GM08714 (cell line): ENCODE measurements around the gene XPO6.
A peak's percentile ranks its signal among the peaks of the same experiment; 100 is the strongest.

Experiments used
- H3K4me3 ChIP-seq: fragments of 200-500 bp; sonication (Bioruptor generic); 2 replicates; pipeline ENCODE4 v1.5.1; 2014; ENCODE audit warnings: mild to moderate bottlenecking, low read length, inconsistent platforms
- ZNF274 ChIP-seq: IDR thresholded peaks from 2 replicates; pipeline ENCODE4 v1.6.1; 2012; ENCODE audit warnings: mild to moderate bottlenecking, low read depth, low read length

Gene XPO6

DNA sequence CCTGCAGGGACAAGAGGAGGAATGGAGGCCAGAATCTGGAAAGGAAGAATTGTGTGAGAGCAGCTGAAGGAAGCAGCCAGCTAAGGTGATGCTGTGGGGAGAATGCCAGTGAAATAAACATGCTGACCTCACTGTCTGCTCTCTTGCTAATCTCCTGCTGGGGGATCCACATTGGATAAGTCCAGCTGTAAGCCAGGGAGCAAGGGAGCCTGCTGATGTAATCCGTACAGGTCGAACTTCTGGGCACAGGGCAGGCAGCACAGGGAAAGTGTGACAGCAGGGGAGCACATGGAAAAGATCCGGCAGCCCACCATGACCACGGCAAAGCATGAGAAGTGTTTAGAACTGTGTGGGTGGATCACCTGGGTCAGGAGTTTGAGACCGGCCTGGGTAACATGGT is 7.5 kb upstream of the XPO6 start:
- no peak for TF ChIP-seq ZNF274
- no peak overlapping the region for H3K4me3 ChIP-seq

- H3K4me3 ChIP-seq = no peak overlapping the region
- TF ChIP-seq ZNF274 = no peak
These were observed 6.3 kb upstream of the XPO6 start for GRCh38 chr16:28218109-28218508.

- no peak for TF ChIP-seq ZNF274
- no peak overlapping the region for H3K4me3 ChIP-seq
These were observed 5.6 kb upstream of the XPO6 start for GRCh38 chr16:28217326-28217725.

DNA sequence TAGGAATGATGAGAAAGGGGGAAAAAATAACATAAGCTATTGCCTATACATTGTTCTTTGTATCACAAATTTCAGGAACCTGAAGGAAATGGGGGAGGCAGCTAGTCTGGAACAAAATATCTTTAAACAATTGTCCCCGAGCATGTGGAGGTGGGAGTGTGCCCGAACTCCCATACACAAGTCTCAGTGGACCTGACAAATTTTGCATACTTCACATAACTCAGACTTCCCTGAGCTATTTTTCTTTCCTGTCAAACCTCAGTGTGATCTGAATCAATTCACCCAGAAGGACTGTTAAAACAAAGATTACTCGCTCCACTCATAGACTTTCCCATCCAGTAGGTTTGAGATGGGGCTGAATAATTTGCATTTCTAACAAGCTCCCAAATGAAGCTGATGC is 1.6 kb upstream of the XPO6 start:
- no peak for TF ChIP-seq ZNF274
- H3K4me3 ChIP-seq = no peak overlapping the region

DNA sequence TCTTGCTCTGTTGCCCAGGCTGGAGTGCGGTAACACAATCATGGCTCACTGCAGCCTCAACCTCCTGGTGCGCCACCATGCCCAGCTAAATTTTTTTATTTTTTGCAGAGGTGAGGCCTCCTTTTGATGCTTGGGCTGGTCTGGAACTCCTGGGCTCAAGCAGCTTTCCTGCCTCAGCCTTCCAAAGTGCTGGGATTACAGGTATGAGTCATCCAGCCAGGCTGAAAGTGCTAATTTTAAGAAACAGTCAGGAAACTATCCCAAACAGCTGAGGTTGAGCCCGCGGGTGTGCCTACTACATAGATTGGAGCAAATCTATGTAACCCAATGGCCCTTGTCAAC is 738 bp upstream of the XPO6 start:
- no peak for TF ChIP-seq ZNF274
- H3K4me3 ChIP-seq = peak overlapping the region; percentile 59; the same call in 1 of the 2 replicates

GRCh38 chr16:28210979-28211588 is 681 bp downstream of the XPO6 start:
- TF ChIP-seq ZNF274 = no peak

DNA sequence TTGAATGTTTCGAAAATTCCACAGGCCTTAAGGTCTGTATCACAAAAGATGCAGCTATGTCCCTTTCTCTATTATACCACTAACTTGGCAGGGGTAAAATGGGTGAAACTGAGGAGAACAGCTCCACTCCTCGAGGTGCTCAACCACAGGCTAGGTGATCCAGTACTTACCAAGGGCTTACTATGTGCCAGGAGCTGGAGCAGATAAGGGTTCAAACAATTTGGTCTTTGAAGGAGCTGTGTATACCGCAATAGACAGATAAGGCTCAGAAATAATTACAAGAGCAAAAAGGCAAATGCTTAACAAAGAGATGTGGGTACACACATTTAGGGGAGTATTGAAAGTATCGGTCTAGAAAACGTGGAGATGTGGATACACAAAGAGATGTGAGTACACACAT is 1.5 kb downstream of the XPO6 start:
- no peak for TF ChIP-seq ZNF274
- peak overlapping the region; percentile 94 for H3K4me3 ChIP-seq

More at GRCh38 chr16:28210979-28211588, 681 bp downstream of the XPO6 start:
- H3K4me3 ChIP-seq = peak overlapping the region; percentile 94

DNA sequence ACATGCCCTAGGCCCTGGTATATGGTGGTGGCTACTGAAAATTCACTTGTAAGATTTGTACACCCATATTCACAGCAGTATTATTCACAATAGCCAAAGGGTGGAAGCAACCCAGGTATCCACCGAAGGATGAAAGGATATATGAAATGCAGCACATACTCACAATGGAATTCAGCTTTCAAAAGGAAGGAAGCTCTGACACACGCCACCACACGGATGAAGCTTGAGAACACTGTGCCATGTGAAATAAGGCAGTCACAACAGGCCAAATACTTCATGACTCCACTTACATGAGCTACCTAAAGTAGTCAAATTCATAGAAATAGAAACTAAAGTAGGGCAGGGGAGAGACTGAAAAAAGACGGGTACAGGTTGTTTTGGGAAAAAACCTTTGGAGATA is 2.9 kb downstream of the XPO6 start:
- H3K4me3 ChIP-seq = 0 out of 2 replicates have a peak overlapping the region, but pooled peaks have one; percentile 5
- no peak for TF ChIP-seq ZNF274

- no peak overlapping the region for H3K4me3 ChIP-seq
- TF ChIP-seq ZNF274 = no peak
These were observed 3.6 kb downstream of the XPO6 start for GRCh38 chr16:28208131-28208530.

DNA sequence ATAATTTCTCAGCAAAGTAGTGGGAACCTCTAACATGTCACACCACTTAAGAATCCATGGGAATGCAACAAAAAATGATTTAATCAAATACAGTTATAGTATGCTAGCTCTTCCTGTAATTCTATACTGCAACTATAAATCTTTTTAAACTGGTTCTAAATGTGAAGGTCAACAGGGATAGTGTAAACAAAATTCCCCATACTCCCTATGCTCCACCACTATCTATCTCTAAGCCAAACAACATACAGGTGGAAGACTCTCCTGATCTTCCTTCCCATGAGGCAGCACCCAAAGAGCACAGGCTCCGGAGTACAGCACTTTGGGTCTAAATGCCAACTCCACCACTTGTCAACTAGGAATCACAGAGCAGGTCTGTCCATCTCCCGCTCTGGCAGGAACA is 4.4 kb downstream of the XPO6 start:
- no peak overlapping the region for H3K4me3 ChIP-seq
- no peak for TF ChIP-seq ZNF274

GRCh38 chr16:28205974-28206373 is 5.8 kb downstream of the XPO6 start:
- no peak for TF ChIP-seq ZNF274
- H3K4me3 ChIP-seq = no peak overlapping the region

DNA sequence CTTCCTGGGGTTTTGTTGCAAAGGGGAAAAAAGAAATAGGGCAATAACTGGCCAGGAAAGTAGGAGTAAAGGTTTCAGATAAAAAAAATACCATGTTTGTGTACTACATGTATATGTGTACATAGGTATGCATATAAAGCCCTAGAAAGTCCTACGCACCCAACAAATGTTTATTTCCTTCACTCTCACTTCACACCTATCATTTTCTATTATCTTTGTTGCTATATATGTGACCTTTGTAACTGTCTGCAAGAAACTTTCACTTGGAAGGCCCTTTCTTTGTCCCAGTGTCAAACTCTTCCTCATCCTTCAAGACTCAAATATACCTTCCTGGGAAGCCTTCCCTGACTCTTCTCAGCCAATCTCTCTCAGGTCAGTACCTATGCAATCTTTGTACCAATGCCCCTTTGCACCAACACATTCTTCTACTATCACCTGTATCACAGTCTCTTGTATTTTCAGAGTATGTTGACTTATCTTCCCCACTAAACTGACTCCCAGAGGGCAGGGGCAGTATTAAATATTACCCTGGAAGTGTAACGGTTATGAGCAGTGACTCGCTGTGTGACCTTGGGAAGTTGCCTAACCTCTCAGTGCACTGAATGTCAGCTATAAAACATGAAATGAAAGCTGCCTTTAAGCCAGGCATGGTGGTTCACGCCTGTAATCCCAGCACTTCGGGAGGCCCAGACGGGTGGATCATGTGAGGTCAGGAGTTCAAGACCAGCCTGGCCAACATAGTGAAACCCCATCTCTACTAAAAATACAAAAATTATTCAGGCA is 6.5 kb downstream of the XPO6 start:
- no peak overlapping the region for H3K4me3 ChIP-seq
- TF ChIP-seq ZNF274 = no peak

DNA sequence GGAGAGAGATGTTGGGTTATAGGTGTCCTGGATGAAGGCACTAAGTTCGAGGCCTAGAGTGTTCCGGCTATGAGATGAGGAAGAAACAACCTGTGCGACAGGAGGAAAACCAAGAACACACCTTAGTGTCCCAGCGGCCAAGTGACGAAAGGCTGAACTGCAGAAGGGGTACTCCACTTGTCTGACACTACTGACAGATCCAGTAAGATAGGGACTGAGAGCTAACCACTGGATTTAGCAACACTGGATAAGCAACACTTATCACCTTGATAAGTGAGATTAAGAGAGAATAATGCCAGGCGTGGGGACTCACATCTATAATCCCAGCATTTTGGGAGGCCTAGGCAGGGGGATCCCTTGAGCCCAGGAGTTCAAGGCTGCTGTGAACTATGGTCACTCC is 7.1 kb downstream of the XPO6 start:
- no peak for TF ChIP-seq ZNF274
- no peak overlapping the region for H3K4me3 ChIP-seq

DNA sequence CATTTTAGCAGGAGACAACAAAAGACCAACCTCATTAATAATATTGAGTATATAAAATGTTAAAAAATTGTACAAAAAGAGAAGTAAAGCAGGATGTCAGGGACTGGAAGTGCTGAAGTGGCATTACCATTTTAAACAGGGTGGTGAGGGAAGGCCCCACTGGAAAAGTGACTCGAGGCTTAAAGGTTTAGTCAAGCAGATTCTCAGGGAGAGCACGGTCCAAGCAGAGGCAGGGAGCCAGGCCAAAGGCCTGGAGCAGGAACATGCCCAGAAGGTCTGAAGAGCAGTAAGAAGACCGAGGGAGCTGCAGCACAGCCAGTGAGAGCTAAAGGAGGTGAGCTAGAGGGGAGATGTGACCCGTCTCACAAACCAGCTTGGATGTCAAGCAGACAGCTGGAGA is 7.6 kb downstream of the XPO6 start:
- no peak overlapping the region for H3K4me3 ChIP-seq

DNA sequence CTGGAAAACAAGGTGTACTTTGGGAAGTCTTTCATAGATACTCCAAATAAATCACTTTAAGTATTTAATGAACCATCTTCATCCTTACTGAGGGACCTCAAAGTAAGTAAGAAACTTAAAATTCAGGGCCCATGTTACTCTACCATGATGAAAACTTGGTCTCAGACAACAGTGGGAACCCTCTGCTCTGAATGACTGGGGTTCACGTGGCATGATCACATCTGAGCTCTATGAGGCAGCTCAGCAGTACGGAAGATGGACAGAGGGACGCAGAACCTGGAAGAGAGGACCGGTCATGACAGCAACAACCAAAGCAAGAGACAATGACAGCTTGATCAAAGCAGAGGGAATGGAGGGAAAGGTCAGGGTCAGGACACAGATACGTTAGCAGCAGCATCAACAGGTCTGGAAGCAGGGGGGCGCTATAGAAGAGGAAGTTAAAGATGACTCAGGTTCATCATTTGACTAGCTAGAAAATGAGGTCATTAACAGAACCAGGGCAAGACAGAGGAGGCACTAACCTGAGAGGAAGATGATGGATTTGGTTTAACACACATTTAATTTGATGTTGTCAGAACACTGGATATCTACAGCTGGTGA is 9.5 kb downstream of the XPO6 start:
- H3K4me3 ChIP-seq = no peak overlapping the region
- no peak for TF ChIP-seq ZNF274

More for the DNA sequence above, 7.6 kb downstream of the XPO6 start:
- no peak for TF ChIP-seq ZNF274

DNA sequence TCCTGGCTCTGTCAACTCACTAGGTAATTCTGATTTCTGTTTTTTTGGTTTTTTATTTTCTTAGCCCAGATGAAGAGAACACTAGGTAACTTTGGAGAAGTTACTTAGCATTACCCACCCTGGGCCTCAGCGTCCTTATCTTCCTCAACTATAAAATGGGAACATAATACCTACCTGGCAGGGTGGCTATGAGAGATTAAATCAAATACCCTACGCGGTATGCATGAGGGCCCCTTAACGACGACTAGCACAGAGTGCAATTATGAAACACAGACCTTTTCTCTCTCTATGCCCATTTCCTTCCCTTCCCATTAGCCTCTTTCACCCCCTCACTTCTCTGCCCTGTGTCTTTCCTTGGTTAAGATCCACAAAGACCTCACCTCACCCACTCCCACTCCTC is 11.1 kb downstream of the XPO6 start:
- no peak for TF ChIP-seq ZNF274
- no peak overlapping the region for H3K4me3 ChIP-seq
